Liver (tissue), 9 donors: ENCODE data around the gene CLIP1. TPM values are rescaled to one million over a fixed set of nuclear protein-coding genes. Genes with fewer than 3 reads are reported as not detected.

ENCODE experiments used
- DNase-seq: peaks from one replicate; pipeline ENCODE4 v3.0.0-alpha.2; 2017; ENCODE audit warnings: low spot score
- H3K27ac ChIP-seq, 2 donors: one replicate each; pipeline ENCODE4 v1.7.0; 2013; ENCODE audit warnings: inconsistent platforms in 2 of 2, low read length in 2 of 2, control low read depth in 1 of 2, low read depth in 1 of 2, mild to moderate bottlenecking in 1 of 2
- H3K27me3 ChIP-seq, 4 donors: one replicate each; pipeline versions ENCODE4 v1.6.1 to v1.7.0; 2013; ENCODE audit warnings: low read length in 3 of 4, inconsistent platforms in 1 of 4, mild to moderate bottlenecking in 1 of 4, moderate library complexity in 1 of 4; ENCODE audit not compliant: control insufficient read depth in 4 of 4, insufficient read depth in 4 of 4
- H3K36me3 ChIP-seq, 4 donors: one replicate each; pipeline versions ENCODE4 v1.6.1 to v1.7.0; 2013; ENCODE audit warnings: low read length in 3 of 4, mild to moderate bottlenecking in 3 of 4, low read depth in 1 of 4, moderate library complexity in 1 of 4; ENCODE audit not compliant: control insufficient read depth in 4 of 4, insufficient read depth in 3 of 4
- H3K4me1 ChIP-seq, 4 donors: one replicate each; pipeline versions ENCODE4 v1.6.1 to v1.7.0; 2013; ENCODE audit warnings: low read length in 3 of 4, mild to moderate bottlenecking in 3 of 4, moderate library complexity in 1 of 4; ENCODE audit not compliant: control insufficient read depth in 4 of 4, insufficient read depth in 4 of 4
- H3K4me3 ChIP-seq, 3 donors: one replicate each; pipeline versions ENCODE4 v1.6.1 to v1.7.0; 2013; ENCODE audit warnings: low read length in 3 of 3, control low read depth in 1 of 3, low read depth in 1 of 3, mild to moderate bottlenecking in 1 of 3
- H3K9ac ChIP-seq, 2 donors: one replicate each; pipeline ENCODE4 v1.7.0; 2013; ENCODE audit warnings: low read length in 2 of 2, mild to moderate bottlenecking in 2 of 2, moderate library complexity in 2 of 2, control low read depth in 1 of 2, low read depth in 1 of 2
- H3K9me3 ChIP-seq, 4 donors: one replicate each; pipeline versions ENCODE4 v1.6.1 to v1.7.0; 2013; ENCODE audit warnings: low read length in 3 of 4; ENCODE audit not compliant: control insufficient read depth in 4 of 4
- EGR1 ChIP-seq, 2 donors: IDR thresholded peaks; 2 replicates each; pipeline ENCODE4 v1.6.1; 2016 to 2018; ENCODE audit warnings: antibody characterized with exemption in 2 of 2, low read depth in 2 of 2
- FOXA1 ChIP-seq: IDR thresholded peaks from 2 replicates; pipeline ENCODE4 v1.6.1; 2016; ENCODE audit warnings: antibody characterized with exemption
- FOXA2 ChIP-seq: IDR thresholded peaks from 2 replicates; pipeline ENCODE4 v1.6.1; 2016; ENCODE audit warnings: antibody characterized with exemption
- GABPA ChIP-seq, 2 donors: IDR thresholded peaks in 1 of 2; conservative IDR thresholded peaks in 1 of 2; 2 replicates each; pipeline ENCODE4 v1.6.1; 2016; ENCODE audit warnings: antibody characterized with exemption in 2 of 2, mild to moderate bottlenecking in 1 of 2, moderate library complexity in 1 of 2
- HNF4A ChIP-seq, 2 donors: conservative IDR thresholded peaks; 2 replicates each; pipeline ENCODE4 v1.6.1; 2016; ENCODE audit warnings: antibody characterized with exemption in 2 of 2, mild to moderate bottlenecking in 2 of 2
- HNF4G ChIP-seq: IDR thresholded peaks from 2 replicates; pipeline ENCODE4 v1.6.1; 2016; ENCODE audit warnings: antibody characterized with exemption
- JUND ChIP-seq, 2 donors: IDR thresholded peaks; 2 replicates each; pipeline ENCODE4 v1.6.1; 2016; ENCODE audit warnings: antibody characterized with exemption in 2 of 2
- NR2F2 ChIP-seq: IDR thresholded peaks from 2 replicates; pipeline ENCODE4 v1.6.1; 2016; ENCODE audit warnings: antibody characterized with exemption
- RAD21 ChIP-seq, 2 donors: IDR thresholded peaks; 2 replicates each; pipeline ENCODE4 v1.6.1; 2016; ENCODE audit warnings: antibody characterized with exemption in 2 of 2, mild to moderate bottlenecking in 2 of 2
- RXRA ChIP-seq, 2 donors: IDR thresholded peaks; 2 replicates each; pipeline ENCODE4 v1.6.1; 2017 to 2018; ENCODE audit warnings: antibody characterized with exemption in 2 of 2, mild to moderate bottlenecking in 1 of 2
- SP1 ChIP-seq: IDR thresholded peaks from 2 replicates; pipeline ENCODE4 v1.6.1; 2018; ENCODE audit warnings: antibody characterized with exemption, mild to moderate bottlenecking
- TAF1 ChIP-seq: conservative IDR thresholded peaks from 2 replicates; pipeline ENCODE4 v1.6.1; 2016; ENCODE audit warnings: antibody characterized with exemption, mild to moderate bottlenecking
- YY1 ChIP-seq: IDR thresholded peaks from 2 replicates; pipeline ENCODE4 v1.6.1; 2016; ENCODE audit warnings: antibody characterized with exemption, mild to moderate bottlenecking
- WGBS: extraction: QIAGEN DNeasy Blood & Tissue Kit; methylation state at CpG from one replicate; pipeline ENCODE4 v1.1.7; 2013; 5-methylcytosine and 5-hydroxymethylcytosine counted together
- polyA plus RNA-seq, 2 donors: library from polyadenylated mRNA; stranded (reverse) in 1 of 2; unstranded in 1 of 2; fragments of 200-250 nt in 1 of 2; fragments of >200 nt in 1 of 2; fragmentation: Nextera tagmentation in 1 of 2; extraction: Ambion mirVana in 1 of 2; gene quantifications; one replicate each; pipeline versions ENCODE4 v1.2.1 to v1.2.3, GENCODE V29; 2013 to 2015
- total RNA-seq, 2 donors: library from RNA; depleted of rRNA; stranded (reverse); fragments of >200 nt; gene quantifications; one replicate each; pipeline ENCODE4 v1.2.3, GENCODE V29; 2014
- TF ChIP-seq, protein P1 (sequence below): fragments of 150-350 bp; IDR thresholded peaks from 2 replicates; pipeline ENCODE4 v1.5.1; 2017; ENCODE audit warnings: improper control_type of control experiment, low read depth, low read length; ENCODE audit not compliant: missing input control
- TF ChIP-seq, protein P2 (sequence below): IDR thresholded peaks from 2 replicates; pipeline ENCODE4 v1.6.1; 2016; ENCODE audit warnings: antibody characterized with exemption, mild to moderate bottlenecking
- TF ChIP-seq, protein P3 (sequence below): IDR thresholded peaks from 2 replicates; pipeline ENCODE4 v1.6.1; 2016; ENCODE audit warnings: antibody characterized with exemption
- TF ChIP-seq, protein P4 (sequence below): IDR thresholded peaks from 2 replicates; pipeline ENCODE4 v1.6.1; 2016; ENCODE audit warnings: antibody characterized with exemption
- TF ChIP-seq, protein P5 (sequence below): IDR thresholded peaks from 2 replicates; pipeline ENCODE4 v1.6.1; 2016; ENCODE audit warnings: antibody characterized with exemption
- donor health status: healthy.
- donor health status: healthy.
- donor health status: healthy.
- donor health status: healthy.
- donor health status: healthy.

The CLIP1 gene
- total and polyA plus RNA-seq, 4 donors: 13.0 to 41.9 (median 26.0) TPM

DNA sequence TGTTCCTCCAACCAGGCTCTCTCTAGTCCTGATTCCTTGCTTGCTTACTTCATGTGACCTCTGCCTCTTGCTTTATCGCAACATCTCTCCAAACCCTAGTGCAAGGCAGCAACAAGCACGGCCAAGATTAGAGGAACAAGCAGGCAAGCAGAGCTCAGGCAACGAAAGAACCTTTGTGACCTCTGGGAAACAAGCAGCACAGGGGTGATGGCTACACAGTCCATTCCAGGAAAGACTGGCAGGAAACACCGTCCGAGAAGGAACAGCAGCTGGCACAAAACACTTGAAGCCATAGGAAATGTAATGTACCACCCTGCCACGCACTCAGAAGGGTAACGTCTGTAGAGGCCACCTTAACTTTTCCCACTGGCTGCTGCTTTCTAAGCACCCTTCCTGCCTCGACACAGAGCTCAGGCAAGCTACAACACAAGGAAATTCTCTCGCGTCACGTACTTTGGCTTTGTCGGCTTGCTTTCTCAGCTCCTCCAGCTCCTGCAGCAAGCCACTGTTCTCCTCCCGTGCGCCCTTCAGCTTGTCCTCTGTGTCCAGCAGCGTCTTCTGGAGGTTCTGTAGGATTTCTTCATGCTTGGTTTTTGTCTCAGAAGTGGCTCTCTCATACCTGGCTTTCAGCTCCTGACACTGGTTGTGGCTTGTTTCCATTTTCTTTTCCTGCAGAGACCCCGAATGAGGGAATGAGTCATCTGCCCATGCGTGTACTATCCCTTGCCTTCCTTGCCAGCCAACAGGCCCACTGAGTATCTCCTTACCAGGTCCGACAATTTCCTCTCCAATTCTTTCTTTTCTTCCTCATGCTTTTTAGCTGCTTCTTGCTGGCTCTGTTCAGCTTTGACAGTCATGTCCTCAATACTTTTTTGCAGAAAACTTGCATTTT, 94.7 kb downstream of the CLIP1 start:
- Histone ChIP-seq H3K27me3 (no peaks in the 10 kb centered on the region), H3K4me1 (no peaks in the 10 kb centered on the region), H3K27ac (no peak overlapping the region), H3K4me3 (no peak overlapping the region), H3K36me3 (peaks cover 13 to 52% (median 33%) of the 10 kb centered on the region in 4 donors), H3K9me3 (no peaks in the 10 kb centered on the region), H3K9ac (no peak overlapping the region)
- DNase-seq: no peak
- 75% methylated on average over 18 of the region's 18 CpGs for WGBS
- no peak for TF ChIP-seq SP1
- TF ChIP-seq NR2F2: peak; percentile 85
- TF ChIP-seq HNF4A (conservative IDR thresholded peaks at IDR 0.05): no peak

DNA sequence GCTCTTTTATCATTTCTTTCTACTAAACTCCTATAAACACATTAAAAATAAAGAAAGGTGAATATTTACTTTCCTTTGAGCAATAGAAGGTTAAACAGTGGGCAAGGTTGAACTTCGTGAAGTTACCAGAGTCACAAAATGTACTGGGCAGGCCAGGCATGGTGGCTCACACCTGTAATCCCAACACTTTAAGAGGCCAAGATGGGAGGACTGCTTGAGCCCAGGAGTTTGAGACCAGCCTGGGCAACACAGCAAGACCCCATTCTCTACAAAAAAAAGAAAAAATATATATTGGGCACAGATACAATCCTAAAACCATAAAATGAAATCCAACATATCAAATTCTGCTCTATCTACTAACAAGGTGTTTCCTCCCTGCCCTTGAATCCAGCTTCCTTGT, 95.5 kb downstream of the CLIP1 start:
- H3K27ac ChIP-seq: no peak overlapping the region

More for the DNA sequence above, 95.5 kb downstream of the CLIP1 start:
- Histone ChIP-seq H3K4me3 (no peak overlapping the region), H3K9ac (no peak overlapping the region), H3K27me3 (no peaks in the 10 kb centered on the region), H3K9me3 (no peaks in the 10 kb centered on the region), H3K4me1 (no peaks in the 10 kb centered on the region), H3K36me3 (peaks cover 13 to 54% (median 40%) of the 10 kb centered on the region in 4 donors)
- WGBS: 28% methylated on average over 1 of the region's 1 CpG
- DNase-seq: no peak
- TF ChIP-seq EGR1 (IDR thresholded peaks at IDR 0.05; ENCODE audit: low read depth in 2 of 2): no peak
- no peak for TF ChIP-seq RXRA (IDR thresholded peaks at IDR 0.05)
- no peak for TF ChIP-seq GABPA (IDR thresholded peaks at IDR 0.05 in 1 of 2, conservative IDR thresholded peaks at IDR 0.05 in 1 of 2)
- TF ChIP-seq, protein P1, sequence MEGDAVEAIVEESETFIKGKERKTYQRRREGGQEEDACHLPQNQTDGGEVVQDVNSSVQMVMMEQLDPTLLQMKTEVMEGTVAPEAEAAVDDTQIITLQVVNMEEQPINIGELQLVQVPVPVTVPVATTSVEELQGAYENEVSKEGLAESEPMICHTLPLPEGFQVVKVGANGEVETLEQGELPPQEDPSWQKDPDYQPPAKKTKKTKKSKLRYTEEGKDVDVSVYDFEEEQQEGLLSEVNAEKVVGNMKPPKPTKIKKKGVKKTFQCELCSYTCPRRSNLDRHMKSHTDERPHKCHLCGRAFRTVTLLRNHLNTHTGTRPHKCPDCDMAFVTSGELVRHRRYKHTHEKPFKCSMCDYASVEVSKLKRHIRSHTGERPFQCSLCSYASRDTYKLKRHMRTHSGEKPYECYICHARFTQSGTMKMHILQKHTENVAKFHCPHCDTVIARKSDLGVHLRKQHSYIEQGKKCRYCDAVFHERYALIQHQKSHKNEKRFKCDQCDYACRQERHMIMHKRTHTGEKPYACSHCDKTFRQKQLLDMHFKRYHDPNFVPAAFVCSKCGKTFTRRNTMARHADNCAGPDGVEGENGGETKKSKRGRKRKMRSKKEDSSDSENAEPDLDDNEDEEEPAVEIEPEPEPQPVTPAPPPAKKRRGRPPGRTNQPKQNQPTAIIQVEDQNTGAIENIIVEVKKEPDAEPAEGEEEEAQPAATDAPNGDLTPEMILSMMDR: no peak
- TF ChIP-seq, protein P2, sequence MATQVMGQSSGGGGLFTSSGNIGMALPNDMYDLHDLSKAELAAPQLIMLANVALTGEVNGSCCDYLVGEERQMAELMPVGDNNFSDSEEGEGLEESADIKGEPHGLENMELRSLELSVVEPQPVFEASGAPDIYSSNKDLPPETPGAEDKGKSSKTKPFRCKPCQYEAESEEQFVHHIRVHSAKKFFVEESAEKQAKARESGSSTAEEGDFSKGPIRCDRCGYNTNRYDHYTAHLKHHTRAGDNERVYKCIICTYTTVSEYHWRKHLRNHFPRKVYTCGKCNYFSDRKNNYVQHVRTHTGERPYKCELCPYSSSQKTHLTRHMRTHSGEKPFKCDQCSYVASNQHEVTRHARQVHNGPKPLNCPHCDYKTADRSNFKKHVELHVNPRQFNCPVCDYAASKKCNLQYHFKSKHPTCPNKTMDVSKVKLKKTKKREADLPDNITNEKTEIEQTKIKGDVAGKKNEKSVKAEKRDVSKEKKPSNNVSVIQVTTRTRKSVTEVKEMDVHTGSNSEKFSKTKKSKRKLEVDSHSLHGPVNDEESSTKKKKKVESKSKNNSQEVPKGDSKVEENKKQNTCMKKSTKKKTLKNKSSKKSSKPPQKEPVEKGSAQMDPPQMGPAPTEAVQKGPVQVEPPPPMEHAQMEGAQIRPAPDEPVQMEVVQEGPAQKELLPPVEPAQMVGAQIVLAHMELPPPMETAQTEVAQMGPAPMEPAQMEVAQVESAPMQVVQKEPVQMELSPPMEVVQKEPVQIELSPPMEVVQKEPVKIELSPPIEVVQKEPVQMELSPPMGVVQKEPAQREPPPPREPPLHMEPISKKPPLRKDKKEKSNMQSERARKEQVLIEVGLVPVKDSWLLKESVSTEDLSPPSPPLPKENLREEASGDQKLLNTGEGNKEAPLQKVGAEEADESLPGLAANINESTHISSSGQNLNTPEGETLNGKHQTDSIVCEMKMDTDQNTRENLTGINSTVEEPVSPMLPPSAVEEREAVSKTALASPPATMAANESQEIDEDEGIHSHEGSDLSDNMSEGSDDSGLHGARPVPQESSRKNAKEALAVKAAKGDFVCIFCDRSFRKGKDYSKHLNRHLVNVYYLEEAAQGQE: no peak
- no peak for TF ChIP-seq FOXA1
- no peak for TF ChIP-seq YY1
- no peak for TF ChIP-seq FOXA2
- TF ChIP-seq, protein P3, sequence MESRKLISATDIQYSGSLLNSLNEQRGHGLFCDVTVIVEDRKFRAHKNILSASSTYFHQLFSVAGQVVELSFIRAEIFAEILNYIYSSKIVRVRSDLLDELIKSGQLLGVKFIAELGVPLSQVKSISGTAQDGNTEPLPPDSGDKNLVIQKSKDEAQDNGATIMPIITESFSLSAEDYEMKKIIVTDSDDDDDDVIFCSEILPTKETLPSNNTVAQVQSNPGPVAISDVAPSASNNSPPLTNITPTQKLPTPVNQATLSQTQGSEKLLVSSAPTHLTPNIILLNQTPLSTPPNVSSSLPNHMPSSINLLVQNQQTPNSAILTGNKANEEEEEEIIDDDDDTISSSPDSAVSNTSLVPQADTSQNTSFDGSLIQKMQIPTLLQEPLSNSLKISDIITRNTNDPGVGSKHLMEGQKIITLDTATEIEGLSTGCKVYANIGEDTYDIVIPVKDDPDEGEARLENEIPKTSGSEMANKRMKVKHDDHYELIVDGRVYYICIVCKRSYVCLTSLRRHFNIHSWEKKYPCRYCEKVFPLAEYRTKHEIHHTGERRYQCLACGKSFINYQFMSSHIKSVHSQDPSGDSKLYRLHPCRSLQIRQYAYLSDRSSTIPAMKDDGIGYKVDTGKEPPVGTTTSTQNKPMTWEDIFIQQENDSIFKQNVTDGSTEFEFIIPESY: no peak
- TF ChIP-seq RAD21 (IDR thresholded peaks at IDR 0.05): no peak
- no peak for TF ChIP-seq HNF4G
- TF ChIP-seq, protein P4, sequence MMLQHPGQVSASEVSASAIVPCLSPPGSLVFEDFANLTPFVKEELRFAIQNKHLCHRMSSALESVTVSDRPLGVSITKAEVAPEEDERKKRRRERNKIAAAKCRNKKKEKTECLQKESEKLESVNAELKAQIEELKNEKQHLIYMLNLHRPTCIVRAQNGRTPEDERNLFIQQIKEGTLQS: no peak
- no peak for TF ChIP-seq TAF1
- no peak for TF ChIP-seq NR2F2
- TF ChIP-seq, protein P5, sequence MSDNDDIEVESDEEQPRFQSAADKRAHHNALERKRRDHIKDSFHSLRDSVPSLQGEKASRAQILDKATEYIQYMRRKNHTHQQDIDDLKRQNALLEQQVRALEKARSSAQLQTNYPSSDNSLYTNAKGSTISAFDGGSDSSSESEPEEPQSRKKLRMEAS: no peak
- TF ChIP-seq SP1: no peak
- no peak for TF ChIP-seq JUND (IDR thresholded peaks at IDR 0.05)
